Raji (cell line): Measurements from ENCODE around the gene PPARD.

Experiments
- POLR2A ChIP-seq: IDR thresholded peaks from 2 replicates; pipeline ENCODE4 v1.6.1; 2011; ENCODE audit warnings: low read depth, low read length, control low read depth; ENCODE audit not compliant: insufficient read depth

Gene PPARD

DNA sequence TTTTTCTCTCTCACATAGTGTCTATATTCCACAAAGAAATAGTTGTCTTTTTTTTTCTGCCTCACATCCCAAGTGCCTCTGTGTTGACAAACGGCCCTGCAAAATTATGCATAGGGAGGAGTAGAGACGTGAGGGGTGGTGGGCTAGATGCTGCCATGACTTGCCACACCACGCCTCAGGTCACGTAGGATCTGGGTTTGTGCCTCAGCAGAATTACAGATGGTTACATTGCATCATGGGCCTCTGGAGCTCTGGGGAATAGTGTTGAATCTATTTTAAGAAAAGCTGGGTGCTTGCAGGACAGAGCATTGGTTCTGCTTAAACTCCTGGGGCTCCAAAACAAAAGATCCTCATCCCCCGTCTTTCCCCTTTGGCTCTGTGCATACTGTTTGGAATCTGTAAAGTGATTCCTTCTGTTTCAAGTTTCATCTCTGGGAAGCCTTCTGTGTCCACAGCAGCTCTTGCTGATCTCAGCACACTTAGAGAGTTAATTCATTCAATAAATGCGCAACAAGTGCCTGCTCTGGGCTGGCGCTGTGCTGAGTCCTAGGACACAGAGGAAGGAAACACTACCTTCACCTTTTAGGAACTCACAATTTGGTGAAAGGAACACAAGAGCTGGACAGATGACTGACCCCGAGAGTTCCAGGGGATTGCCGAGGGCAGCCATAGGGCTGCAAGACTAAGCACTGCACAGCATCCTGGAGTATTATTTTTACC is 112.2 kb downstream of the PPARD start:
- TF ChIP-seq POLR2A = no peak

DNA sequence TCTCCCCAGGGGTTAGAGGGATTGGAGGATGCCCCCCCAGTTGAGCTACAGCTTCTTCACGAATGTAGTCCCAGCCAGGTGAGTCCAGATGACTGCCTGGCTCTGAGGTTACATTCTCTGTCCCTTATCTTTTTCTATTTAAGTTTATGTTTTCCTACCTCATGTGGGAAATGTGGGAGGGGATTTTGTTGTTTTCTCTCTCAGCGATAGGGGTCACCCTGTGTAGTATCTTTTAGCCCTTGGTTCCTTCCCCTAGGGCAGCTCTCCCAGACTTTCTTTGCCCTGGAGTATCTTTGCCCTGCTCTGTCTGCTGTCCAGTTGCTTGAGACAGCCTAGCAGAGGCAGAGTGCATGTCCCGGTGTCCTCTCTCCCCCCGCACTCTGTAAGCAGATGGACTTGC is 115.5 kb downstream of the PPARD start:
- TF ChIP-seq POLR2A = no peak

DNA sequence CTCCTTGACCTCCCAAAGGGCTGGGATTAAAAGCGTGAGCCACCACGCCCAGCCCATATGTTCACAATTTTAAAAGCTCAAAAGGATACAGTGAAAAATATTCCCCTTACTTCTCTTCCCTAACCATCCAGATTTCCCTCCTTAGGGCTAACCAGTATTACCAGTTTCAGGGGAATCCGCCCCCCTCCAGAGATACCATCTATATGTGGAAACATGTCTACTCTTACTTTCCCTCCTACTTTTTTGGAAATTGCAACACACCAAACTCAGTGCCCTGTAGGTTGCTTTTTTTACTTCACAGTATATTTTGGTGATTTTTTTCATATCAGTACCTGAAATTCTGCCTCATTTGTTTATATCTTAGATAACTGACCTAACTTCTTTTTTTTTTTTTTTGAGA is 118.9 kb downstream of the PPARD start:
- no peak for TF ChIP-seq POLR2A

DNA sequence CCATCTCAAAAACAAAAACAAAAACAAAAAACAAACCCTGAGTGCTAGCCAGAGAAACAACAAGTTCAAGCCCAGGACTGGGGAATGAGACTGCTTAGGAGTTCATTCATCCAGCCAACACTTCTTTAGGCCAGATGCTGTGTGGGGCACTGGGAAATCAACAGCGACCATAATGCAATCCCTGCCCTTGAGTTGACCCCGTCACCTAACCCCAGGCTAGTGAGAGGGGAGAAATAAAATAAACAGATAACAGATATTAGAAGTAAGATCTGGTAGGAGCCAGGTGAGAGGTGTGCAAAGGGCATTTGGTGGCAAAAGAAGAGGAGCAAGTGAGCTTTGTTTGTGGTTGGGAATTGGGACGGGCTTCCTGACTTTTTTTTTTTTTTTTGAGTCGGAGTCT is 120.9 kb downstream of the PPARD start:
- TF ChIP-seq POLR2A = no peak

DNA sequence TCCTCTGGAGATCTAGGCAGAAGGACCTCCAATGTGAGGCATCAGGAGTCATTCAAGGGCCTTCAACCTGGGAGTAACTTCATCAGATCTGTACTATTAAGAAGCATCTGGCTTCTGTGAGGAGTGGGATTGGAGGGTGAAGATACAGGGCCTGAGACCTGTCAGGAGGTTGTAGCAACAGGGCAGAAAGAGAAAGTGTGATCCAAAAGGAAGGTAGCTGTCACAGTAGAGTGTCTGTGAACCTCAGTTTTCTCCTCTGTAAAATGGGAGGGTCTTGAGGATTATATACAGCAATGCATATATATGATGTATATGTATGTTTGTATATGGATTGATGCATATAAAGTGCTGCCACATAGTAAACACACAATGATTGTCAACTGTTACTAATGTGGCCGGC is 123.3 kb downstream of the PPARD start:
- TF ChIP-seq POLR2A = no peak

DNA sequence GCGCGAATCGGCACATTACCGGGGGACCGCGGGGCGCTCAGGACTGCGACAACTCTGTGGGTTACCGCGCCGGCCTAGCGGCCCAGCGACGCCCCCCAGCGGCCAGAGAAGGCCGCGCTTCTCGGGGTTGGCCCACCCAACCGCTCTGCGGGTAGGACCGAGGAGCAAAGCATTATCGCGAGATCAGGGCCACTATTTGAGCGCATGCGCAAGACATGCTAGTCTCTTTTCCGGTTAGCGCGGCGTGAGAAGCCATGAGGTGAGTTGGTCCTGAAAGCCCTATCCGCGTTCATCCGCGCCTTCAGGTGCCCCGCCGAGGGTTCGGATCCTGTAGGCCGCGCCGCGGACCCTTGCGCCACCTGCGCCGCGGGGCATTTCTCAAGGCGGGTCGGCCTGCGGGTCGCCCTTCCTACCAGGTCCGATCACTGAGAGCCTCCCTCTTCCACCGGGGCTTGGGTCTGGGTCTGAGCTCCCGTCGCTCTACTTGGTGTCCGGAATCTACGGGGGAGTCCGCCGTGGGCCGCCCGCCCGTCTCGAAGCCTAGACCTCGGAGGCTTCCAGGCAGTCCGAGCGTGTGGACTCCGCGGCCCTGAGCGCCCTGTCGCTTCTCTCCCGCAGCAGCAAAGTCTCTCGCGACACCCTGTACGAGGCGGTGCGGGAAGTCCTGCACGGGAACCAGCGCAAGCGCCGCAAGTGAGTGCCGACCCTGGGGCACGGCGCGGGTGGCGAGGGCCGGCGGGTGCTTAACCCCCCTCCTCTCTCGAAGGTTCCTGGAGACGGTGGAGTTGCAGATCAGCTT is 126.0 kb downstream of the PPARD start, which contains the start of gene RPL10A:
Gene RPL10A (plus strand): TSS at position 221 of the 799 bp plus-strand sequence. CDS start 34 bp downstream, at position 255.
- peak; percentile 100 for TF ChIP-seq POLR2A

DNA sequence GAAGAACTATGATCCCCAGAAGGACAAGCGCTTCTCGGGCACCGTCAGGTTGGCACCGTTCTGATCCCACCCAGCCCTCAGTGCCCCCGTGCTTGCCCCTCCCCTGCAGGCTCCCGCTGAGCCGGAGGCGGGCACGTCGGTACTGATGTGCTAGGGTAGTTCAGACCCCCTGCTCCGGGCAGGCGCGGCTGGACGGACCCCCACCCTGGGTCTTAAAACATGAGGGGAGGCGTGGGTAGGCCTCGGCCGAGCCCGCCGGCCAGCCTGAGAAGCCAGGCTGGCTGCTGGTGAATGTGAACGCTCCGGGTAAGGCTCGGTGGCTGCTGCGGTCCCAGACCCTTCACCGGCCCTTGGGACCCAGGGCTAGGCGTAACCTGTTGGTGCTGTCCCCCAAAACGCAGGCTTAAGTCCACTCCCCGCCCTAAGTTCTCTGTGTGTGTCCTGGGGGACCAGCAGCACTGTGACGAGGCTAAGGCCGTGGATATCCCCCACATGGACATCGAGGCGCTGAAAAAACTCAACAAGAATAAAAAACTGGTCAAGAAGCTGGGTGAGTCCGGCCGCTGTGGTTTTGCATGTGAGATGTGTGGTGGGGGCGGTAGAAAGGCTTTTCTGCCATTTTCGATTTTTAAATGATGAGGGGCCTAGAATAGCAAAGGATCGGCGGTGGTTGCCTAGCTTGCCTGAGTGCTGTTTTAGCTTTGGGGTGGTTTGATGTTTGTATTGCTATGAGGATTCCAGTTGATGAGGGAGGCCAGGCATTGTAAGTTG is 126.8 kb downstream of the PPARD start:
- peak; percentile 6; the same call in 1 of the 2 replicates for TF ChIP-seq POLR2A

DNA sequence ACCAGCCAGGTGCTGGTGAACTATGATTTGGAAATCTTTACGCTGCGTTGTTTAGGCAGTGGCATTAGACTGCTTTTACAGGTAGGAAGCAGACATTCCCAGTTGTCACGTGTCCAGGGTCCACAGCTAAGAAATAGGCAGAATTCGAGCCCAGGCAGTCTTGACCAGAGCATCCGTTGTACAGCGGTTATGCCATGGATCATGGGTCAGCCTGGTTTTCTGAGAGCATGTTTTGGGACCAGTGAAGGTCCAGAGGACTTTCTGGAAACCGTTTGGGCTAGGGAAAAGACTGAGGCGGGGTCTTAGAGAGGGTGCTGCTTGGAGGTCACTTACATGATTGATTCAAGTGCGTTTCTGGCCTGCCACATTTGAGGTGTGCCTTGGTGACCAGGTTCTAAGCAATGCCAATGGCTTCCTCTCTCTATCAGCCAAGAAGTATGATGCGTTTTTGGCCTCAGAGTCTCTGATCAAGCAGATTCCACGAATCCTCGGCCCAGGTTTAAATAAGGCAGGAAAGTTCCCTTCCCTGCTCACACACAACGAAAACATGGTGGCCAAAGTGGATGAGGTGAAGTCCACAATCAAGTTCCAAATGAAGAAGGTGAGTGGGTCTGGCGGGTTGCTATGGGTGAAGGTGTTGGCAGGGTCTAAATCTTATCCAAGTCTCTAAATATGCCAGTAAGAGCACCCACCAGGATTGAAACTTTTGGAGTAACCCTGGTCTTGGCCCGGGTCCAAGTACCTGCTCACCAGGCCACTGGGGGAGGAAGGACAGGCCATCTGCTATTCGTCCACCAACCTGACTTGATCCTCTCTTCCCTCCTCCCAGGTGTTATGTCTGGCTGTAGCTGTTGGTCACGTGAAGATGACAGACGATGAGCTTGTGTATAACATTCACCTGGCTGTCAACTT is 127.6 kb downstream of the PPARD start:
- TF ChIP-seq POLR2A = 0 out of 2 replicates have a peak, but pooled peaks have one; percentile 23

DNA sequence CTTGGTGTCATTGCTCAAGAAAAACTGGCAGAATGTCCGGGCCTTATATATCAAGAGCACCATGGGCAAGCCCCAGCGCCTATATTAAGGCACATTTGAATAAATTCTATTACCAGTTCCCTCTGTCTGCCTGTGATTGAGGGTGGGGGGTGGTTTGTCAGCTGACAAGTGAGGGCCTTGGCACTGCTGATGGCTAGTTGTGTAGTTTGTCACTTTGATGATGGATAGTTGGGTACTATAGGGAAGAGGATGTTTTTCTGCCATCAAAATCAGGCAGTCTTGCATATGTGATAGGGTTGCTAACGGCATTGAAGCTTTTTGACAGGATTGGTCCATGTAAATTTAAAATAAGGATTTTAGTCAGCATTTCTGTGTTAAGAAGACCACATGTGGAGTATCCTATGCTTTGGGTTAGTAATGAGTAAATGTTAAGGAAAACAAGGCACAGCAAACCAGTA is 128.3 kb downstream of the PPARD start:
- TF ChIP-seq POLR2A = no peak

DNA sequence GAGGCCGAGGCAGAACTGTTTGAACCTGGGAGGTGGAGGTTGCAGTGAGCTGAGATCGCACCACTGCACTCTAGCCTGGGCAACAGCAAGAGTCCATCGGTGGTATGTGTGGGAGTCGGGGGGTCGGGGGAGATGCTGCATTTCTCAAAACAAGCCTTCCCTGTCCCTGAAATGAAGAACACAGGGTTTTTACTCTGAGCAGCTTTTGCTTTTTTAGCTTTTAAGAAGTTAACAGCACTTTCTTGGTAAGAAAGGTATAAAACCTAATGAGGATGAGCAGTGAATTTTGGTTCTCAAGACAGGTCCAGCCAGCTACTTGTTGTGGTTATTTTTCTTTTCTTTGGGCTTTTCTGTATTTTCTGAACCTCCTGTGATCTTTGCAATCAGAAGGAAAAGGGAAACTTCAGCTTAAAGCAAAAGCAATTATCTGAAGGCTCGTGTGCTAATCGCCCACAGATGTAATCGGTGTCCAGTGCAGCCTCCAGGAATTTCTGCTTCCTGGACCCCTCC is 129.5 kb downstream of the PPARD start:
- TF ChIP-seq POLR2A = no peak

DNA sequence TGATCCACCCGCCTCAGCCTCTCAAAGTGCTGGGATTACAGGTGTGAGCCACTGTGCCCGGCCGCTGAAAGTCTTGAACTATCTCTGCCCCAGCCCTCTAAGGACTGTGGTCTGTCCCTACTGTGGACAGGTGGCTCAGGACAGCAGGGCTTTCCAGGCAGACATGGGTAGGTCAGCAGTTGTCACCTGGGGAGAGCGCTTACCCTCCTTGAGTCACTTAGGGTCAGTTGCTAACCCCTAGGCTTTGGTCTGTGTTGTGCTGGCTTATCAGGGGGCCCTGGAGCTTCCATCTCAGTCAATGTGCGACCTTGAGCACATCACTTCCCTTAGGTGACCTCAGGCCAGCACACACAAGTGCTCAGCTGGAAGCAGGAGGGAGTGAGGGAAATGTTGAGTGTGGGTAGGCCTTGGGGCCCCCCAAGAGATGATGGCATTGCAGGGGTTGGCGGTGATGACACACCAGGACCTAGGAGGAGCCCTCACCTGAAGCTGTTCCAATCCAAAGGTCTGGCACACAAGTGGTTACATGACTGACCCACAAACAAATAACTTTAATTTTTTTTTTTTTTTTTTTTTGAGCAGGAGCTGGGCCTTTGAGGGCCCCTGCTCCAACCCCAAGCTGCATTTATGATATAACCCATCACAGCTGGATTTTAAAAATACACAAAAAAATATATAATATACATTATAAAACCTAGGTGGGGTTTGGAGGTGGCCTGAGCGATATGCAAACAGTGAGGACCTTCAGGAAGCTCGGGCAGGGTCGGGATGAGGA is 130.9 kb downstream of the PPARD start:
- TF ChIP-seq POLR2A = peak; percentile 35; the same call in 1 of the 2 replicates

DNA sequence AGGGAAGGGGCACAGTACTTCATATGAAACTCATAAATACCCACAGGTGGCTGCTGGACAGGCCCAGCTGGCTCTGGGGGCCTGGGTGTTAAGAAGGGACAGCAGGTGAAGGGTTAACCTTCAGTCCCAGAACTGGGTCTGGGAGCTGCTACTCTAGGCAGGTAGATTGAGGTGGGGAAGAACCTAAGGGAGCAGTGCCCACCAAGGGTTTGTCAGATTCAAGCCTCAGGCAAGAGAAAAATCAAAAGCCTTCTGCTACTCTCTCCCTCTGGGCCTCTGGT is 131.4 kb downstream of the PPARD start:
- TF ChIP-seq POLR2A = no peak

DNA sequence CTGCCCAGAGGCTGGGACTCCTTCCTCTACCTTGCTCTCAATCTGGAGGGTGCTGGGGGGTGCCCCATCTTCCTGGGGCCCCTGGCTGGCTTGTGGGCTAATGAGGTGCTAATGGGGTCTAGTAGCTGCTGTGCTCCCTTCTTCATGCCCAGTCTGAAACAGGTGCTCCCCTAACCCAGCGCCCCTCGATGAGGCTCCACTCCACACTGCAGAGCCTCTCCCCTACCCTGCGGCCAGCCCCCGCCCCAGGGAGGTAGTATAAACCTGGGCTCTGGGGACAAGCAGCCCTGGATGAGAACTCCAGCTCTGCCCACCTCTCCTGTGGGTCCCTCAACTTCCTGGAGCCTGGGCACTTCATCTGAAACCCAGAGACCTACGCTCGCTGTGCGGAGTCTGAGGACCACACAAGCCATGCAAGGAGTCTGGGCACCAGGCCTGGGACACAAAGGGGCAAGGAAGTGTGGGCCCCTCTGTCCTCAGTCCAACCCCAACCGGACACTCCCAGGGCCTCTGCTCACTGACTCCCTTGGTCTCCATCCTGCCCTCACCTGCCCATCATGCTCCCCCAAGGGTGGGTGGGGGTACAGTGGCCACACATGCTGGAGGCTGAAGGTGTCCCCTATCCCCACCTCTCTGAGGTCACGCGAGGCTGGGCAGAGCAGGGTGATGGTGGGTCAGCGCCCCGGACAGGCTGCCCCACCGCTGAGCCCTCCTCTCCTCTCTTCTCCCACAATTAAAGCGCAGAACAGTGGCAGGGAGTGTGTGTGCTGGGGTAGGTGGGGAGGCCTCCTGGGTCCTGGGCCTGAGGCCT is 132.0 kb downstream of the PPARD start:
- TF ChIP-seq POLR2A = peak; percentile 47; the same call in 1 of the 2 replicates
